ENCODE measurements around the gene SMIM44.

The SMIM44 gene

DNA sequence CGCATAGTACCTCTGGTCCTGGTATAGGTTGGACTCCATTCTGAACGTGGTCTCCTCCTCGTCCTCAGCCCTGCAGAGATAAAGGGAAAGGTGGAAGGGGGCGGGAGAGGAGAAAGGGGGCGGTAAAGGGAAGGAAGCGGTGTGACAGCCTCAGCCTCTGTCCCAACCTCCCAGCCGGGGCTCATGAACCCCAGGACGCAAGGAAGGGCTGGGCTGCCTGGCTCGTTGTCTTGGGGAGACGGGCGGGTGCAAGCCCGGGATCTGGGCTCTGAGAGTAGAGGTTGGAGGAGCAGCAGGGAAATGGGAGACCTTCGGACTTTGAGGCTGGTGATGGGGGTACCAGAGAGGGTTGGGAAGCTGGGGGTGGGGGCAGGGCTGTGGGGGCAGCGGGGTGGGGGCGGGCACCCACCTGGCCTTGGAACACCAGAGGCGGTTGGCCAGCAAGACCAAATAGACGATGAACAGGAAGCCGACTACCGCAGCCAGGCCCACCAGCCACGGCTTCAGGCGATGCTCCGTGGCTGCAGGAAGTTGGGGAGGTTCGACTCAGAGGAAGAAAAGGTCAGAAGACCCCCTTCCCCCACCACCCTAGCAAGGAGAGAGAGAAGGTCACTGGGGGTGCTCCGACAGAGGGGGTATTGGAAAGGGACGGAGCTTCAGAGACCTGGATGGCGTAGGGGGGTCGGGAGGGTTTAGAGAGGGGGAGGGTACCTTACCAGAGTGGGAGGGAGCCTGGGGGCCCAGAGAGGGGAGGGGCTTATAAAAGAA lies 4.6 kb downstream of the SMIM44 start:
- TF ChIP-seq EZH2 (IDR thresholded peaks at IDR 0.05) (no peak), FOXP2 (optimal IDR thresholded peaks at IDR 0.05; ENCODE audit: control extremely low read depth, extremely low read length, insufficient read depth) (no peak), POLR2AphosphoS5 (IDR thresholded peaks at IDR 0.05; ENCODE audit: borderline replicate concordance, low read depth, low read length) (no peak)
- Histone ChIP-seq H3K36me3 (ENCODE audit: insufficient read depth, low read length) (no peaks in the 10 kb centered on the region), H3K27ac (no peak overlapping the region), H3K9me3 (ENCODE audit: low read depth, low read length) (no peaks in the 10 kb centered on the region), H3K4me3 (peak overlapping the region; percentile 66), H3K9ac (ENCODE audit: insufficient read length) (no peak overlapping the region)
- no peak for DNase-seq (ENCODE audit: low read depth, low spot score)

DNA sequence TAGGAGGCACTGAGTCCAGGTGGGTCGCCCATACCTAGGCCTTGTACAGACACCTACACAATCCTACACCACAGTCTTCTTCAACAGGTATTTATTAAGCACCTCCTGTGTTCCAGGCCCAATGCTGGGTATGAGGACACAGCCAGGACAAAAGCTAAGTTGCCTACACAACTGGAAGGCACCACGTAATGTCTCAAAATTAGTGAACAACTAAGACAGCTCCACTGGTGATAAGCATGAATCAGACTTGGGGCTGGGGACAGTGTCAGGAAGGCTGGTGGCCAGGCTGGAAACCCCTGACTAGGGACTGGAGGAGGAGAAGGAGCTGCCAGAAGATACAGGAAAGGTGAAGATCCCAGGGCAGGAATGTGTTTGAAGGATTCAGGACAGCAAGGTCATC lies 5.3 kb downstream of the SMIM44 start:
- Histone ChIP-seq H3K9ac (ENCODE audit: insufficient read length) (no peak overlapping the region), H3K4me3 (no peak overlapping the region), H3K9me3 (ENCODE audit: low read depth, low read length) (no peaks in the 10 kb centered on the region), H3K27ac (no peak overlapping the region), H3K36me3 (ENCODE audit: insufficient read depth, low read length) (no peaks in the 10 kb centered on the region)
- DNase-seq (ENCODE audit: low read depth, low spot score) = no peak
- TF ChIP-seq EZH2 (IDR thresholded peaks at IDR 0.05) = no peak
- TF ChIP-seq FOXP2 (optimal IDR thresholded peaks at IDR 0.05; ENCODE audit: control extremely low read depth, extremely low read length, insufficient read depth) = no peak
- no peak for TF ChIP-seq POLR2AphosphoS5 (IDR thresholded peaks at IDR 0.05; ENCODE audit: borderline replicate concordance, low read depth, low read length)

DNA sequence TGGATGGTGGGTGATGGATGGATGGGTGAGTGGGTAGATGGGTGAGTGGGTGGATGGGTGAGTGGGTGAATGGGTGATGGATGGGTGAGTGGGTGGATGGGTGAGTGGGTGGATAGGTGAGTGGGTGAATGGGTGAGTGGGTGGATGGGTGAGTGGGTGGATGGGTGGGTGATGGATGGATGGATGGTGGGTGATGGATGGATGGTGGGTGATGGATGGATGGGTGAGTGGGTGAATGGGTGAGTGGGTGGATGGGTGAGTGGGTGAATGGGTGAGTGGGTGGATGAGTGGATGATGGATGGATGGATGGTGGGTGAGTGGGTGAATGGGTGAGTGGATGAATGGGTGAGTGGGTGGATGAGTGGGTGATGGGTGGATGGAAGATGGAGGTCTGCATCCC lies 5.7 kb downstream of the SMIM44 start:
- no peak for DNase-seq (ENCODE audit: low read depth, low spot score)
- Histone ChIP-seq H3K9ac (ENCODE audit: insufficient read length) (no peak overlapping the region), H3K27ac (no peak overlapping the region), H3K36me3 (ENCODE audit: insufficient read depth, low read length) (no peaks in the 10 kb centered on the region), H3K4me3 (no peak overlapping the region), H3K9me3 (ENCODE audit: low read depth, low read length) (no peaks in the 10 kb centered on the region)
- no peak for TF ChIP-seq POLR2AphosphoS5 (IDR thresholded peaks at IDR 0.05; ENCODE audit: borderline replicate concordance, low read depth, low read length)
- TF ChIP-seq EZH2 (IDR thresholded peaks at IDR 0.05) = no peak
- no peak for TF ChIP-seq FOXP2 (optimal IDR thresholded peaks at IDR 0.05; ENCODE audit: control extremely low read depth, extremely low read length, insufficient read depth)

- Histone ChIP-seq H3K27ac (no peak overlapping the region), H3K36me3 (ENCODE audit: insufficient read depth, low read length) (no peaks in the 10 kb centered on the region), H3K4me3 (no peak overlapping the region), H3K9me3 (ENCODE audit: low read depth, low read length) (no peaks in the 10 kb centered on the region), H3K9ac (ENCODE audit: insufficient read length) (no peak overlapping the region)
- DNase-seq (ENCODE audit: low read depth, low spot score) = no peak
- TF ChIP-seq EZH2 (IDR thresholded peaks at IDR 0.05) (no peak), POLR2AphosphoS5 (IDR thresholded peaks at IDR 0.05; ENCODE audit: borderline replicate concordance, low read depth, low read length) (no peak), FOXP2 (optimal IDR thresholded peaks at IDR 0.05; ENCODE audit: control extremely low read depth, extremely low read length, insufficient read depth) (no peak)
Measured at GRCh38 chr19:3476830-3477229, 6.4 kb downstream of the SMIM44 start.

GRCh38 chr19:3475449-3475848 lies 7.8 kb downstream of the SMIM44 start:
- H3K9ac ChIP-seq (ENCODE audit: insufficient read length) = no peak overlapping the region
- H3K9me3 ChIP-seq (ENCODE audit: low read depth, low read length) = no peaks in the 10 kb centered on the region
- no peaks in the 10 kb centered on the region for H3K36me3 ChIP-seq (ENCODE audit: insufficient read depth, low read length)
- H3K4me3 ChIP-seq = no peak overlapping the region
- TF ChIP-seq EZH2 (IDR thresholded peaks at IDR 0.05) = no peak
- no peak overlapping the region for H3K27ac ChIP-seq
- no peak for DNase-seq (ENCODE audit: low read depth, low spot score)

DNA sequence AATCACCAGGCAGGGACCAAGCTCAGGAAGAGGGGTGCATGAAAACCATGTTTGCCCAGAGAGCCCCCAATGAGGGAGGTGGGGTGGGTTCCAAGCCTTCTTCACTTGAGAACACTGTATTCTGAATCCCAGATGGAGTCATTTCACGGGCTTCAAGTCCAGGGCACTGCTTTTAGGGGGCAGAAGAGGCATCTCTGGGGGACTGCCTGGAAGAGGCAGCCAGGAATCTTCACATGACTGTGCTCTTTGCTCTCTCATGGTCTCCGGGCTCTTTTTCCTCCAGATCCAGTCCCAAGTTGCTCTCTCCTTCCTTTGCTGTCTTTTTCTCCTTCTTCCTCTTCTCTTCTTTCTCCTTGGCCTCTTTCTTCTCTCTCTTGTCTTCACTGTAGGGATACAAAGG lies 8.6 kb downstream of the SMIM44 start:
- Histone ChIP-seq H3K9ac (ENCODE audit: insufficient read length) (no peak overlapping the region), H3K9me3 (ENCODE audit: low read depth, low read length) (no peaks in the 10 kb centered on the region), H3K27ac (no peak overlapping the region), H3K36me3 (ENCODE audit: insufficient read depth, low read length) (no peaks in the 10 kb centered on the region), H3K4me3 (no peak overlapping the region)
- TF ChIP-seq EZH2 (IDR thresholded peaks at IDR 0.05) = no peak
- no peak for TF ChIP-seq POLR2AphosphoS5 (IDR thresholded peaks at IDR 0.05; ENCODE audit: borderline replicate concordance, low read depth, low read length)
- TF ChIP-seq FOXP2 (optimal IDR thresholded peaks at IDR 0.05; ENCODE audit: control extremely low read depth, extremely low read length, insufficient read depth) = no peak
- no peak for DNase-seq (ENCODE audit: low read depth, low spot score)

DNA sequence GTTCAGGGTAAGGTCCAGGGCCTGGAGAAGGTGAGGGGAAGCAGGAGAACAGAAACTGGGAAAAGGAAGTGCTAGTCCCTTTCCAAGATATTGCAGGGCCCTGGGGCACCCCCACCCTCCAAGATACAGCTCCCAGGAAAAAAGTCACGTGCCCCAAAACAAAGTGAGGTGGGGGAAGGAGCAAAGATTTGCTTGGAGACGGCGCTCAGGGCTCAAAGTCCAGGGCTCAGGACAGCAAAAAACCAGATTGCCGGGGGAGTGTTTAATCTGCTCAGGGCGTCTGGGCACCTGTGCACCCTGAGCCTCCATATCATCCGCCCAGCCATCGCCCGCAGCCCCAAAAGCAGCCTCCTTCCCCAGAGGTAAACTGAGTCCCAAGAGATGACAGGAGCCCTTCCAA lies 9.2 kb downstream of the SMIM44 start:
- Histone ChIP-seq H3K27ac (no peak overlapping the region), H3K36me3 (ENCODE audit: insufficient read depth, low read length) (no peaks in the 10 kb centered on the region), H3K4me3 (no peak overlapping the region), H3K9me3 (ENCODE audit: low read depth, low read length) (no peaks in the 10 kb centered on the region), H3K9ac (ENCODE audit: insufficient read length) (no peak overlapping the region)
- TF ChIP-seq POLR2AphosphoS5 (IDR thresholded peaks at IDR 0.05; ENCODE audit: borderline replicate concordance, low read depth, low read length) (no peak), FOXP2 (optimal IDR thresholded peaks at IDR 0.05; ENCODE audit: control extremely low read depth, extremely low read length, insufficient read depth) (no peak), EZH2 (IDR thresholded peaks at IDR 0.05) (no peak)
- DNase-seq (ENCODE audit: low read depth, low spot score) = no peak

DNA sequence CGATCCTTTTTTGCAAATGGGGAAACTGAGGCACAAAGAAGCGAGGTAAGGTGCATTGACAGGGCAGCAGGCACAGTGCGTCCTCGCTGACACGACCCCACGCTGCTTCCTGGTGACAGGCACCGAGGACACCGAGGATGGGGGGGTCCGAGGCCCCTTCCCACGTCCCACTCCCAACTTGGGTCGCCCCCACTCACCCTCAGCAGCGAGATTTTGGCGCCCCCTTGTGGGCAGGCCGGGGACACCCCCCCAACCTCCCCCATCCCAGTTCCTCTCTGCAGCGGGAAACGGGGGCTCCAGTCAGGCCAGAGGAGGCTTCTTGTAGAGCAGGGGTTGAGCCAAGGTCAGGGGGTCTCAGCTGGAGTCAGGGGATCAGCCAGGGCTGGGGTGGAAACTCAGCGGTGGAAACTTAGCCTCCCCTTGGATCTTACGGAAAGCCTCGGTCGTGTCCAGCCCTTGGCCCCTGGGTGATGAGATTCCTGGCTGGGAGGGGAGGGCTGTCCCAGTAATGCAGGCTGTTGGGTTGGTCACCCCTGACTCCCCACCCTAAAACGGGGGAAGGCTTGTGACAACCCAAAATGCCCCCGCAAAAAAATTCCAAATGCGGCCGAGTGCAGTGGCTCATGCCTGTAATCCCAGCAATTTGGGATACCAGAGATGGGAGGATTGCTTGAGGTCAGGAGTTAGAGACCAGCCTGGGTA lies 11.1 kb downstream of the SMIM44 start:
- no peak overlapping the region for H3K27ac ChIP-seq
- H3K36me3 ChIP-seq (ENCODE audit: insufficient read depth, low read length) = no peaks in the 10 kb centered on the region
- DNase-seq (ENCODE audit: low read depth, low spot score) = no peak
- H3K9me3 ChIP-seq (ENCODE audit: low read depth, low read length) = no peaks in the 10 kb centered on the region
- TF ChIP-seq POLR2AphosphoS5 (IDR thresholded peaks at IDR 0.05; ENCODE audit: borderline replicate concordance, low read depth, low read length) (no peak), EZH2 (IDR thresholded peaks at IDR 0.05) (no peak), FOXP2 (optimal IDR thresholded peaks at IDR 0.05; ENCODE audit: control extremely low read depth, extremely low read length, insufficient read depth) (no peak)
- H3K9ac ChIP-seq (ENCODE audit: insufficient read length) = no peak overlapping the region
- no peak overlapping the region for H3K4me3 ChIP-seq
